Heart left ventricle (tissue), 13 donors: ENCODE data around the gene LSS.

Experiments used
- POLR2A ChIP-seq, 2 donors: fragments of 450-650 bp; IDR thresholded peaks; one replicate each; pipeline ENCODE4 v1.6.1; 2017; ENCODE audit warnings: antibody characterized with exemption in 2 of 2, mild to moderate bottlenecking in 2 of 2, moderate library complexity in 2 of 2
- TF ChIP-seq, protein P1 (sequence below), 12 donors: fragments of 200-600 bp; sonication (generic) in 4 of 12; IDR thresholded peaks; one replicate each; pipeline versions ENCODE4 v1.5.0 to v1.8.0; 2018 to 2022; ENCODE audit warnings: antibody characterized with exemption in 12 of 12, mild to moderate bottlenecking in 5 of 12
- donor health status: ischemic (EF 13 %, LVEDD 7.1; RV severe dilation, severe dysfunction).
- donor health status: DM: no; HTN: yes; CAD: no.
- donor health status: DM: no; HTN: no; CAD: no.
- donor health status: ischemic (EF 25% LVEDD 6.9; RV normal size, moderate dysfunction).
- donor health status: ischemic (EF 25% LVEDD 5.7; RV mildly dilated, moderate dysfunction).
- donor health status: ischemic (EF 35%, LVEDD 5.7; RV mildly dilated, moderate dysfunction).
- donor health status: nonischemic (EF 11% LVEDD 7.7; RV severe dilation, severe dysfunction).
- donor health status: DM: yes; HTN: yes; CAD: no.
- donor health status: PGD.
- donor health status: ischemic (EF 29% LVEDD 5.4; RV normal size, mild dysfunction).
- donor health status: nonischemic (EF 23%, LVEDD 6.1; RV moderate dilation, normal function).

DNA sequence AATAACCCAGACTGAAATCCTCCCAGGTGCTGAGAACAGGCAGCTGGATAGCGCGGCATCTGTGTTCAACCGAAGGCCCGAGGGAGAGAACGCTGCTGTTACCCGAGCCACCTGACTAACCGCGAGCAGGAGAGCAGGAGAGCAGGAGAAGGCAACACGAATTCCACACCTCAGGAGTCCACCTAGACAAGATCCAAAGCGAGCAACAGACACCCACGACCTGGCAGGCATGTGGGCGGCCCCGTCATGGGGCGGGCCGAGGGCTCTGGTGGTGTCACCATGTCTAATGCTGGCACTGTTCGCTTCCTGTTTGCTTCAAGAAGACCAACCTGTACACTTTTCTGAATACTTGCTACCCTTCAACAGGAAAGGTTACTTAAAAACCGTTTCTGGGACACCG lies 23.4 kb downstream of the LSS start:
- TF ChIP-seq, protein P1, sequence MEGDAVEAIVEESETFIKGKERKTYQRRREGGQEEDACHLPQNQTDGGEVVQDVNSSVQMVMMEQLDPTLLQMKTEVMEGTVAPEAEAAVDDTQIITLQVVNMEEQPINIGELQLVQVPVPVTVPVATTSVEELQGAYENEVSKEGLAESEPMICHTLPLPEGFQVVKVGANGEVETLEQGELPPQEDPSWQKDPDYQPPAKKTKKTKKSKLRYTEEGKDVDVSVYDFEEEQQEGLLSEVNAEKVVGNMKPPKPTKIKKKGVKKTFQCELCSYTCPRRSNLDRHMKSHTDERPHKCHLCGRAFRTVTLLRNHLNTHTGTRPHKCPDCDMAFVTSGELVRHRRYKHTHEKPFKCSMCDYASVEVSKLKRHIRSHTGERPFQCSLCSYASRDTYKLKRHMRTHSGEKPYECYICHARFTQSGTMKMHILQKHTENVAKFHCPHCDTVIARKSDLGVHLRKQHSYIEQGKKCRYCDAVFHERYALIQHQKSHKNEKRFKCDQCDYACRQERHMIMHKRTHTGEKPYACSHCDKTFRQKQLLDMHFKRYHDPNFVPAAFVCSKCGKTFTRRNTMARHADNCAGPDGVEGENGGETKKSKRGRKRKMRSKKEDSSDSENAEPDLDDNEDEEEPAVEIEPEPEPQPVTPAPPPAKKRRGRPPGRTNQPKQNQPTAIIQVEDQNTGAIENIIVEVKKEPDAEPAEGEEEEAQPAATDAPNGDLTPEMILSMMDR (IDR thresholded peaks at IDR 0.05) = no peak
- TF ChIP-seq POLR2A (IDR thresholded peaks at IDR 0.05) = no peak
